ENCODE measurements around the gene AGBL3.
"Not testable (repeated sequence)": the region's sequence is repeated elsewhere in the genome, so short reads cannot be mapped to it uniquely, and the experiment has no call there.

AGBL3 gene

DNA sequence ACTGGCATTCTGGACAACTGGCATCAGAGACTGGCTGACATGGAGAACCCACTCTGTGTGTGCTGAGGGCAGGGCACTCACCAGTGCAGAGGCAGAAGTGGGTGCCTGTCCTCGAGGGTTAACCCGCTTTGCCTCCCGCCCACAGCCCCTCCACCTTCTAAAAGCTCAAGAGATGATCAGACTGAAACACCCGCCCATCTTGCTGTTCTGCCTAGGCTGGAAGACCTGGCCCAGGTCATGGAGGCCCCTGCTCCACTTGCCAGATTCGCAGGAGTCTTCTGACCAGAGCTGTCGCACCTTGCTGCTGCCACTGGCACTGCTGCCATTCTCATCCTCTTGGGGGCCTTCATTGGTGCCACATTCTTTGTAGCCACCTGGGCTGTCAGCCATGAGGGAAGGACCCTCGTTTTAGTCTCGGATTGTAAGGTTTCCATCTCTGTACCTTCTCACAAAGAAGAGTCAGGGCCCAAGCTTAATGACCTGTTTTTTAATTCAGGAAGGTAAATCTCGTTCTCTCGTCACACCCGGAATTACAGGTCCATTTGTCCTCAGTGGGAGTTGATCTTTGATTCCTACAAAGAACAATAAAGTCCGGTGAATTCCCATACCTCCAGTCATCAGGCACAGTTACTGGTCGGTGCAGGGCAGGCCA is 182.3 kb downstream of the AGBL3 start:
- DNase-seq (ENCODE audit: low spot score): no peak

DNA sequence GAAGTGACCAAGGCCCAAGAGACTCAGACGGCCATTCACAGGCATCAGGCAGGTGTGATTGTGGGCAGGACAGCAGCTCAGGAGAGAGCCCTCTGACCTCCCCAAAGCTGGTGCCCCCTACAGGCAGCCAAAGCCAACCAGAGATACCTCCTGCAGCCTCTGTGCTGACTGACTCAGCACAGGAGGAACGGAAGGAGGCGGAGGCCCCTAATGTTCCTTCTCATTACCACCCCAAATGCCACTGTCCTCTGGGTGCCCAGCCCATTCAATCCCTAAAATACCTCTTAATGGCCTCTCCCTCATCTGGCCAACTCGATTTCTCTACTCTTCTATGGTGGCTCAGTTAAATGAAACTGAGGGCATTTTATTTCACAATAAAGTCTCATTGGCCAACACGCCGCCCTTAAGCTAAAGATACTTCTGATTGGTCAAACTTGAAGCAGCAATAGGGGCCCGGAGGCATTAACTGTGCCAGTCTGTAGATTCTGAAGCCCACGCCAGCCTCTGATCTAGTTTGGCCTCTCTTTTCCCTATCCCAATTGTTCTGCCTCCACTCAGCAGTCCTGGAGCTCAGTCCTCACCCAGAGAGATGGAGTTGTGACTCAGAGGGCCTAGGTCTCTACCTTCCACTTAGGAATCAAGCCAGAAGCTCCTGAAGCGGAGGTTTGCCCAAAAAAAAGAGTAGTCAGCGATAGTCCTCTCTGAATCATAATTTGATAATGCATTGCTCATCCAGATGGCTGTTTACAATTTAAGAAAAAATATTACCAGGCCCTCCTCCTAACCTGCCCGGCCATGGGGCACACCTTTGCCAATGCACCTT is 183.0 kb downstream of the AGBL3 start:
- no peak for DNase-seq (ENCODE audit: low spot score)

DNA sequence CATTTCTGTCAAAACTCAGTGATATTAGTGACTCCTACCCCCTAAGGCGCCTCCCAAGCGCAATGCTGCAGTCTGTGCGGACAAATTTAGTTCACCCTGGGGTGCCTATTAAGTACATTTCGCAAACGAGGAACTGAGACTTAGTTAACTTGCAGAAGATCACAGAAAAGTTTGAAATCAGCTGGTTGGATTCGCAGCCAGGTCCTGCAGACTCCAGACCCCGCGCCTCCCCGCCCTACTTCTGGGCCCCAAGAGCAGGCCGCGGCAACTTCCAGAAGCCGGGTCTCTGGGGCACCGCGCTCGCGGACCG is 183.6 kb downstream of the AGBL3 start:
- DNase-seq (ENCODE audit: low spot score): no peak

DNA sequence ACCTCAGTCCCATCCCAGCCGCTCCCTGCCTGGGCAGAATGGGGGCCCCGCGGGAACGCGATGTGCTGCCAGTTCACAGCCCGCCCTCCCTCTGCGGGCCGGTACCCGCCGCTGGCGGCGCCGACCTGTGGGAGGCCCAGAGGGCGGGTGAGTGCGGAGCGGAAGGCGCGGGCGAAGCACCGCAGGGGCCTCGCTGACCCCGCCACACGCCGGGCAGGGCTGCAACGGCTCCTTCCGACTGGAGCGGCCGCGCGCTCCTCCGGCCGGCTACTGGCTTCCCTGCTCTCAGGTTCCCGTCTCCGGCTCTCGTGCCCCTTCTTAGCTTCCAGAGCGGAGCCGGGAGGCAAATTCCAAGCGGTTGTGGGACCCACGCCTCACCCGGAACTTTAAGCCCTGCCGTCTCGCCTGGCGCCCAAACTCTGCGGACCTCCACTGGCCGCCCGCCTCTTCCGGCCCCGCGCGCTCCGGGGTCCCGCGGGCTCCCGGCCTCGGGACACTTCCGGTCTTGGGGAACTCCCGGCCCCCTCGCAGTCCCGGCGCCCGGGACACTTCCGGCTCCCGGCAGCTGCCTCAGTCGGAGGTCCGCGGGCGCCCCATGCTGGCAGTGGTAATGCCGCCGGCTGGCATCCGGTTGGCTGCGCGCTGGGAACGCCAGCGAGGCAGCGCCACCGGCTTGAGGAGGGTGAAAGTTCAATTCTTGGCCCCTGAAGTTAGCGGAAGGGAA is 184.1 kb downstream of the AGBL3 start, which contains the start of gene CYREN:
Gene CYREN (minus strand): TSS at position 434 of the 724 bp plus-strand sequence. CDS start 1,785 bp downstream, outside the sequence.
- DNase-seq (ENCODE audit: low spot score): peak; percentile 90

DNA sequence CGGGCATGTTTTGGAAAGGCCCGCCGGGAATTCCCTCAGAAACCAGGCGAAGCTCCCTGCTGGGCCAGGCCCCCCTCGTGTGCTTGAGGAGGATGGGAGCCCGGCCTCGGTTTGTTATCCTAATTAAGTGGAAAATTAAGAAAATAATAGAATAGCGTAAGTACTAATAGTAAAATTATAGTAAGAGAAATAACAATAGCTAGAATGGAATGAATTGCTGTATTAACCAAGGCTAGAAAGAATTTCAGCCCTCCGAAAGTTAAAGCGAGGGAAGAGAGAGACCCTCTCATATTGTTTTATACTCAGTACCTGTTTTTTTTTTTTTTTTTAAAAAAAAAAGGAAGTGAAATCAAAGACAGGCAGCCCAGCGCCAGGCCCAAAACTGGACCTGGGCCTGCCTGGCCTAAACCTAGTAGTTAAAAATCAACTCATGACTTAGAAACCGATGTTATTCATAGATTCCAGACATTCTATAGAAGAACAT is 184.7 kb downstream of the AGBL3 start:
- not testable (repeated sequence) for DNase-seq (ENCODE audit: low spot score)

DNA sequence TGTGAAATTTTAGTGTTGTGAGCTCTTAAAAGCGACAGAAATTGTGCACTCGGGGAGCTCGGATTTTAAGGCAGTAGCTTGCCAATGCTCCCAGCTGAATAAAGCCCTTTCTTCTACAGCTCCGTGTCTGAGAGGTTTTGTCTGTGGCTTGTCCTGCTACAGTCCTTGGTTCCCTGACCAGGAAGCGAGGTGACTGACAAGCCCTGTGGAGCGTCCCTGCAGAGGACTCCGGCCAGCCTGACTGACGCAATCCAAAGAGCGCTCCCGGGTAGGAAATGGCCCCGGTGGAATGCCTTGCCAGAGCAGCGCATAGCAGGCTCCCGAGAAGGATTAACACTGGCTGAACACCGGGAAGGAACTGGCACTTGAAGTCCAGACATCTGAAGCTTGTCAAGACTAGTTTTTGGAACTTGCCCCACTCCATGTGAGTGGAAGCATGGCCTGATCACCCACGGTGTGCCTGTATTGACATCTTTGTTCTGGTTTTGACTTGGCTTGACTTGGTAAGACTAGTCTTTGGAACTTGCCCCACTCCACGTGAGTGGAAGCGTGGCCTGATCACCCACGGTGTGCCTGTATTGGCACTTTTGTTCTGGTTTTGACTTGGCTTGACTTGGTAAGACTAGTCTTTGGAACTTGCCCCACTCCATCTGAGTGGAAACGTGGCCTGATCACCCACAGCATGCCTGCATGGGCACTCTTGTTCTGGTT is 185.4 kb downstream of the AGBL3 start:
- not testable (repeated sequence) for DNase-seq (ENCODE audit: low spot score)

DNA sequence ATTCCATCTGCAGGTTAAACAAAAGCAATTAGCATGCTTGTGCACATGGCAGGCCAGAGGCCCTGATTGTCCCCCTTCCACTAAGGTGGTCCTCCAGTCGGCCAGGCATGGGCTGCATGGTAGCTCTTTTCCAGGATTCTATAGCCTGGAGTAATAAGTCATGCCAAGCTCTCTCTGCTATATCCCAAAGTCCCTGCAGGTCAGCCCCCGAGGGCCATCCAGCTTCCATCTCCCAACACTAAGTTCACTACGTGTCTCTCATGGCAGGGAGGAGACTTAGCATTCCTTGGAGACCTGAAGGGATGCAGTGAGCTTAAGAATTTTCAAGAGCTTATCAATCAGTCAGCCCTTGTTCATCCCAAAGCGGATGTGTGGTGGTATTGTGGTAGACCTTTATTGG is 187.6 kb downstream of the AGBL3 start:
- not testable (repeated sequence) for DNase-seq (ENCODE audit: low spot score)

DNA sequence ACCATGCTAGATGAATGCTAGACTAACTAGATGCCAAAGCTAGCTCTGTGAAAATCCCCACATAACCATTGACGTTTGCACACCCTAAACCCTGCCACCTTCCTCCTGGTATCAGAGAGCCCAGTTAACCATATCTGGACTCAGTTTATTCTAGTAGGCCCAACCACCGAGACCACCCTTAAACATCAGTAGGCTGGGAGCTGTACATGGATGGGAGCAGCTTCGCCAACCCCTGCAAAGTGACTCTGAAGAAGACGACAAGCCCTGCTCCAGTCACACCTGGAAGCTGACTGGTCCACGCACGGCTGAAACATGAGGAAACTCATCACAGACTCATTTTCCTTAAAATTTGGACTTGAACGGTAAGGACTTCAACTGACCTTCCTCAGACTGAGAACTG is 188.6 kb downstream of the AGBL3 start:
- no peak for DNase-seq (ENCODE audit: low spot score)

DNA sequence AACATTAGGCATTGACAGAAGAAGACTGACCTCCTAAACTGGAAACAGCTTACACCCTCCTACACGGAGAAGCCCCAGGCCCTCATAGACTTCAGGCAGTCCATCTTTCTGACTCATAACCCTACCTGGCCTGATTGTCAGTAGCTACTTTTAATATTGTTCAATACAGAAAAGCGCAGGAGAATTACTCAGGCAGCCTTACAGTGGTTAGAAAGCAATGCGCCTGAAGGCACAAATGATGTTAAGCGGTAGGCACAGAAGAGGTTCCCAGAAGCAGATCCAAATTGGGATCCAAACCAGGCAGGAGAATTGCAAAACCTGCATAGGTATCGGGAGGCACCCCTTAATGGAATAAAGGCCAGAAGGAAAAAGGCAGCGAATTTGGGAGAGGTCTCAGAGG is 189.6 kb downstream of the AGBL3 start:
- no peak for DNase-seq (ENCODE audit: low spot score)

DNA sequence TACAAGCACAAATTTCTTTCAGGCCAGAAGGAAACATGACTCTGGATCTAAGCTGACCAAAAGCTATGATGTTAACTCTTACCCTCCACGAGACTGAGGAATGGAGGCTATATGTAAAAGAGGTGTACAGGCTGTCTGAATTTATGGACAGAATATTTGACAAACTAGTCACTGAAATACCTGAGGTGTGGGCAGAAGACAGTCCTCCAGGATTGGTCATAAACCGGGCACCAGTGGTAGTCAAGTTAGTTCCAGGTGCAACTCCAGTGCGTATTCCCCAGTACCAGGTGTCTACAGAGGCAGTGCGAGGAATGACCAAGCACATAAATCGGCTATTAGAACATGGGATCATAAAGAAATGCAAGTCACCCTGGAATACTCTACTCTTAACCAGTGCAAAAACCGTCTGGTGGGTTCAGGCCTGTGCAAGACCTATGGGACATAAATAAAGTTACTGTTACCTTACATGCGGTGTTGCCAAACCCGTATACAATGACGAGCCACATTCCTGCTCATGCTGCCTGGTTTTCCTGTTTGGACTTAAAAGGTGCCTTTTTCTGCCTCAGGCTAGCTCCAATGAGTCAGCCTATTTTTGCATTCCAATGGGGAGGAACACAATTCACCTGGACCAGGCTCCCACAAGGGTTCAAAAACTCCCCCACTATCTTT is 190.9 kb downstream of the AGBL3 start:
- DNase-seq (ENCODE audit: low spot score): no peak

DNA sequence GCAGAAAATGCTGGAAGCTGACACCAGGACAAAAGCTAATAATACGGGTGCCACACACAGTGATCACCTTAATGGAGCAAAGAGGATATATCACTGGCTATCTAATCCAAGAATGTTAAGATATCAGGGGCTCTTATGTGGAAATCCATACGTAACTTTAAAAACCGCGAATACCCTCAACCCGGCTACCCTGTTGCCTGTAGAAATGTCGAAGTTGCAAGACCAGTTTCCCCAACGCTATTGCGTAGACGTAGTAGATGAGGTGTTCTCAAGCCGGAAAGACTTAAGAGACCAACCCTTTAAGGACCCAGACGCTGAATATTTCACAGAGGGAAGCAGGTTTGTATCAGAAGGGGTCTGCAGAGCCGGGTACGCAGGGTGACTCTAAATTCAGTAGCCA is 192.1 kb downstream of the AGBL3 start:
- DNase-seq (ENCODE audit: low spot score): no peak

DNA sequence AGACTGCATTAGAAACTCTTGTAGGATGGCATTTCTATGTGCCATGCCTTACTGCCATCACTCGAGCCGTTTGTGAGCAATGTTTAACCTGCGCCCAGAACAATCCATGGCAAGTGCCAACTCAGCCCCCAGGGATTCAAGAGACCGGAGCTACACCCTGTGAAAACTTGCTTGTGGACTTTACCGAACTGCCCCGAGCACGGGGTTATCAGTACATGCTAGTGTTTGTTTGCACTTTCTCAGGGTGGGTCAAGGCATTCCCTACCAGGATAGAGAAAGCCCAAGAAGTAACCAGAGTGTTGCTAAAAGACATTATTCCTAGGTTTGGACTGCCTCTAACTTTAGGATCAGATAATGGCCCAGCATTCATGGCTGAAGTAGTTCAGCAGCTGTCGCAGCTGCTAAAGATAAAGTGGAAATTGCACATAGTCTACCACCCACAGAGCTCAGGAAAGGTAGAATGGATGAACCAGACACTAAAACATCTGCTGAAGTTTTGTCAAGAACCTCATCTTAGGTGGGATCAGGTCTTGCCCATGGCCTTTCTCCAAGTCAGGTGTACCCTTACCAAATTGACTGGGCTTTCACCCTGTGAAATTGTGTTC is 193.1 kb downstream of the AGBL3 start:
- no peak for DNase-seq (ENCODE audit: low spot score)

DNA sequence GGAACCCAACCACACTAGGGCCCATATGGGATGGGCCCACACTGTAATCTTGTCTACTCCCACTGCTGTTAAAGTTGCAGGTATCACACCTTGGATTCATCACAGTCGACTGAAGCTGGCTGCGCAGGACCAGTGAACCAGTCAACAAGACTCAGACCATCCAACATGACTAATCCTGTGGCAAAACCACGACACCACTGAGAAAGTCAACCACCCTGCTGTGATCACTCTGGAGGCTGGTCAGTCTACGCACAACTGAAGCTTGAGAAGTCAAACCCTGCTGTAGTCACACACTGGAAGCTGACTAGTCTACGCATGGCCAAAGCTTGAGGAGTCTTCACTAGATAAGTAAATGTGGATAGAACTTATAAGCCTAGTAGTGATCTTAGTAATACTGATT is 193.8 kb downstream of the AGBL3 start:
- DNase-seq (ENCODE audit: low spot score): no peak

DNA sequence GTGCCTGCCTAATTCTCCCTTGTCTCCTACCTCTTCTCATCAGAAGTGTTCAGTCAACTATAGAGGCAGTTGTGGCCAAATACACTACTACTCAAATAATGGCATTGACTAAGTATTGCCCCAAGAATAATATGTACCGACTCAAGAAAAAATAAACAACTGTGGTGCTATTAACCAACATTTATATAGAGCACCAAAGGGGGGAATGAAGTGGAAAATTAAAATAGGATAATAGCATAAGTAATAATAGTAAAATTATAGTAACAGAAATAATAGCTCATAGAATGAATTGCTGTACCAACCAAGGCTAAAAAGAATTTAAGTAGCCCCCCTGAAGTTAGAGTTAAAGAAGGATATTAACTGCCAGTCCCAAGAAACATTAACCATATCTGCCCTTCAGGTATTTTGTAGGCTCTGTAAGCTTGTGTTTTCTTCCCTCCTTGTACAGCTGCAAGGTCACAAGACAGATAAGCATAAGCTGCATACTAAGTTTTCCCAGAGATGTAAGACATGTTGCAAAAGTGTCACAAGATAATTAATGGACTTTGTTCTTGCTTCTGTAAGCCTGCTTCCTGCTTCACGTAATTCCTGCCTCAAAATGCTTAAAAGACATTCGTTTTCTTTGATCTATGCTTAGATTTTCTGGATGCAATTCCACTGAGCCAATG is 195.1 kb downstream of the AGBL3 start:
- DNase-seq (ENCODE audit: low spot score): no peak

DNA sequence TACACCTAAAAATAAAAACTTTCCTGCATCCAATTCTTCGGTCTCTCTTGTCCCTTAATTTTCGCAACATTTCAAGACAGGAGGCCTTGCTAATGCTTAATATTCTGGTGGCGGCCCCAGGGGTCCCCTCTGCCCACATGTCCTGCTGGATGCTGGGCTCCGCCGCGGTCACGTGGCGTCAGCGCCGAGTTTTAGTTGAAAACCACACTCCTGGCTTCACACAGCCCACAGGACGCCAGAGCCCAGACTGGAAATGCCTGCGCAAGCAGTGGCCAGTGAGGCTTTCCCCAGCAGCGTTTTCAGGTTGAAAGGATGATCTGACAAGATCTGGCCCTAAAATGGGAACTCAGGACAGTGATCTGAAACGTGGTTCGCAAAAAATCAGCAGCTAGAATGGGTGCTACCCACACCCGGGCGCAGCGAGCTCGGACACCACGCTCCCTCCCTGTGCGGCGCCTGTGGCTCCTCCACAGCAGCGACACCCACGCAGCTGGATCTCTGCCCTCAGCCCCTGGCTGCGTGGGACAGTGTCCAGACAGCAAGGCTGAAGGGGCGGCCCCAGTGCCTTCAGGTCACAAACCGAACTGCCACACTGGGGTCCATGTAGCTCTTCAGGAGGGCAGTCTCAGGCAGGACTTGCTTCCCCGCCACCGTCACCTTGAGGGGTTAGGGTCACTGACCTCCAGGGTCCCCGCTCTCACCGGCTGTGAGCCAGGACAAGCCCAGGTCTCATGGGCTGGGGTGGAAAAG is 195.8 kb downstream of the AGBL3 start:
- no peak for DNase-seq (ENCODE audit: low spot score)

DNA sequence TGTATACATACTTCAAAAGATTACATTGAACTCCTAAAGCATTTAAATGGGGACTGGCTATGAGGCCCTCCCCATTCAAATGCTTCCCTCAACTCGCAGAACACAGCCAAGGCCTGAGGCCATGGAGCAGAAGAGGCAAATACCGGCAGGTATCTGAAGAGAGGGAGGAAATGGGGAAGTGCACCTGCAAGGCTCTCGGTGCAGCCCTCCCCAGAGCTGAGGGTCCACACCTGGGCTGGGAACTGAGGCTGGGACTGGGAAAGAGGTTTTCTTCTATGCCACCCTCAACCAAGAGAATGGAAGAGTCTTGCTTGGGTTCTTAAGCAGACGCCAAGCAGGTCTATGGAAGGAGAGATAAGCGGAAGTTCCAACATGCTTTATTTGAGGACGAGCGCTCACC is 197.2 kb downstream of the AGBL3 start:
- DNase-seq (ENCODE audit: low spot score): no peak

DNA sequence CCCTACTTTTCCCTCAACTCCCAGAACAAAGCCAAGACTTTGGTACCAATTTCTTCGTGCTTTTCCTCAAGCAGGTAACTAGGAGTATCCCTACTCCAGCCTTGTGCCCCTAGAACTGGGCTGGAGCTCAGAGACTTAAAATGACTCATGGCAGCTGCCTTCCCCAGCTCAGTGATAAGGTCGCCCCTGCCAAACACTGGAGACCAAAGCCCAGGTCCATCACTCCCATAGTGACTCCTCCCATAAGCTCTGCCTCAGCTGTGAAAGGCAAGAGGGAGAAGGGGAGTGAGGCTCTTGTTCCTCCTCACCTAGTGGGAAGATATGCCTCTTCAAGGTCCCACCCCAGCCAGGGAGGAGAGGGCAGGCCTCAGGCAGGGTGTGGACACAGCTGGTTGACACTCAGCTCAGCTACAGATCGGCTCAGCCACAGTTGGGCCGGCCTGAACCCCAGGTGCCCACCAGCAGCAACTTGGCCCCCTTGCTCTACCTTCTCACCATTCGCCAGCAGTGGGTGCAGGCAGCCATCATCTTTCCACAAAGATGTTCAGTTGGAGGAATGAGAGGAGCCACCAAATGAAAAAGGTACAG is 198.0 kb downstream of the AGBL3 start:
- no peak for DNase-seq (ENCODE audit: low spot score)

Measured in kidney capillary endothelial cell (primary cell).